ENCODE results near the gene GTPBP1.
A peak's percentile ranks its signal among the peaks of the same experiment; 100 is the strongest.

GTPBP1 gene

DNA sequence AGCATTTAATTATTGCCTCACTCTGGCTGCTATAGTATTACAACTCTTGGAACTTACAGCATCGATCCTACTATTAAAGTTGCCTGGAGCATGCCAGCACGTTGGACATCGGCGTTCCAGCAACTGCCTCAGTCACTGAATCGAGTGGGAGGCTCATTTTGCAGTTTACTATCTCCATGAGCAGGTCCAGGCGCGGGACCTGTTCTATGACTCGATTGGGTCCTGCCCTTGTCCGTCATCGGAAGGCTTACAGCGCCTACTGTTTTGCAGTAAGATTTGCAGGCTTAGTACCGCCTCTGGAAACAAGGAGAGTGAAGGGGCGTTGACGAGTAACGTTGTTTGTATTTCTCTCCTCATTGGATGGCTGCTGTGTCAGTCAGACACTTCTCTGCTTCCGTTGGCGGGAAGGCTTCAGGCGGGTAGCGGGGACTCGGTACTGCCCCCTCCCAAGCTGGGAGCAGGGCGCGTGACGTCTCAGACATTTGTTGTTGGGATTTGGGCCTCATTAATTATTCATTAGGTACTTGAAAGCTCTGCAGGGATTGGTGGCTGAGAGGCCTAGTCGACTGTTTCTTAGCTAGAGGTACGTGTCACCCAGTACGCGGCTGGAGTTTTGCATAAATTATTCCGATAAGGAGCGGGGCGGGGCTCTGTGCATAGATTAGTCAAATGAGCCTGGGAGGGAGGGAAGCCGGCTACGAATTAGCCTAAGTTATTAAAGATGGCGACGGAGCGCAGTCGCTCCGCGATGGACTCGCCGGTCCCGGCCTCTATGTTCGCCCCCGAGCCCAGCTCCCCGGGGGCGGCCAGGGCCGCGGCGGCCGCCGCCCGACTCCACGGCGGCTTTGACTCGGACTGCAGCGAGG lies at the start of gene GTPBP1:
Gene GTPBP1, plus strand, starts transcription at position 710 of the 866 bp plus-strand sequence. Its CDS starts 12 bp downstream, at position 722.
- Mint-ChIP-seq H3K36me3 (no peaks in the 10 kb centered on the region), H3K4me1 (peaks cover 48% of the 10 kb centered on the region), H3K9me3 (no peaks in the 10 kb centered on the region), H3K27ac (peak within 1 kb of the TSS; percentile 80), H3K27me3 (no peaks in the 10 kb centered on the region), H3K4me3 (peak within 1 kb of the TSS; percentile 91)
- peak; percentile 89 for ATAC-seq

DNA sequence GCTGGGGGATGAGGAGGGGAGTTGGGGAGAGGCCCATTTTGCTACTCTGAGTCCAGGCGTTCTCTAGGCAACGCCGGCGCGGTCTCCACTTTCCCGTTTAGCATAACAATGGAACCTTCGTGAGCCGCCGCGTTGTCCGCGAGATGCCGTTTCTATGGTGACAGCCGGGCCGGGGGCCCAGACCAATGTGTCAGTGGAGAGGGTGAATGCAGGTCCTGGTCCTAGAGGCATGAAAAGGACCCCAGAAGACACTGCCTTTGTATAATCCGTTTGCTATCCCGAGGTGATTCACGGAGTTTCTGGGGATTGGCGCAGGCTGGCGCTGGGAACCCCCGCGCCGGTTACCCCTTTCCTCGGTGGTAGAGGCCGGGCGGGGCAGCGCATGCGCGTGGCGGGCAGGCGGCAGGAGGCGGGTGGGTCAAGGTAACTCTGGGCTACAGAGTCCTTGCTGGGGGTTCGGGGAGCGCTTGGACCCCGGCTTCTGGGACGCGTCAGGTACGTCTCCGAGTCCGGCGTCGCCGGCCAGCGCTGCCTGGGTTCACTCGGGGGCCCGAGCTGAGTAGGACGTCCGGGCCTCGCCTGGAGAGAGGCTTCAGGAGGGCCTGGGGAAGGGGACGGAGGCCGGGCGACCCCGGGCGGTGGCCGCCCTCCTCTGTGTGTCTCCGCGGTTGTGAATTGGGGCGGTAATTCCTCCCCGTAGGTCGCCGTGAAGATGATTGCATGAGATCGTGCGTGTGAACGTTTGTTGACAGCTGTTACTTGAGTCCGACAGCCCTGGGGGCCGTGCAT lies 49.3 kb upstream of the GTPBP1 start, which contains the start of the genes CBY1 and FAM227A:
Gene CBY1, plus strand, starts transcription at position 383 of the 789 bp plus-strand sequence. CDS start 11,417 bp downstream, outside the sequence.
Gene FAM227A, minus strand, starts transcription at position 137 of the 789 bp plus-strand sequence. CDS start 6,224 bp downstream, outside the sequence.
- Mint-ChIP-seq H3K9me3 (no peaks in the 10 kb centered on the region), H3K4me3 (peak within 1 kb of the TSS; percentile 90), H3K36me3 (no peaks in the 10 kb centered on the region), H3K27me3 (no peaks in the 10 kb centered on the region), H3K27ac (peak within 1 kb of the TSS; percentile 96), H3K4me1 (peaks cover 6% of the 10 kb centered on the region)
- ATAC-seq, result peak; percentile 94

DNA sequence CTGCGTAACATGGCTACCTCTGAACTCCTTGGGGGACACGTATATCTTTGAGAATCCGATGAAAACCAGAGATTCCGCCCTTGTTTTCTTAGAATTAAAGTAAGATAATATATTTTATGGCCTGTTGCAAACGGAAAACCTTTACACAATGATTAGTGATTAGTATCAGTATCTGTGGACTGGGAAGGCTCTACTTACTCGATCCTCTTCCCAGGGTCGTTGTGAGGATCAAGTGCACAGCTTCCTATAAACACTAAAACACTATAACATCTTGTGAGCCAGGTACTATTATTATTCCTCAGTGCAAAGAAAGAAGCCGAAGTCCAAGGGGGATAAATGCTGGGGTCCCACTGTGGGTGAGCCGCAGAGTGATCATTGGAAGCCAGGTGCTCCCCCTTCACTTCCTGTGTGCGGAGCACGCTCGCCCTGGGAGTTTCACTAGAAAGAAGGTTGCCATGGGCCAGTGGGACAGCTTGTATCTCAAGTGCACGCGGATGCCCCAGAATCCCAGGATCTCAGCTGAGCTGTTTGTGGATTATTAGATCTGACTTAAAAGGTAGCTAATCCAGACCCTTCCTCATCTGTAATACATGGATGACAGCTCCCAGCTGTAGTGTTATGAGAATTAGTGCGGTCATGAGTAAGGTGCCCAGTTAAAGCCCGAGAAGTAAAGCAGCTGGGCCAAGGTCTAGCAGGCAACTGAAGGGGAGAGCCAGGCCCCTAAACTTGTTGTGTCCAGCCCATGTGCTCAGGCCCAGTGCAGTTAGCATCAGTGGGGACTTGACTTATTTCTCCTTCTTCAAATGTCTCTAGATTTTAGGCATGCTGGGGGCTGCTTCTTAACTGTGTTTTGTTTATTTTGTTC lies 48.5 kb upstream of the GTPBP1 start:
- H3K4me3 Mint-ChIP-seq, result peak overlapping the region; percentile 90
- H3K36me3 Mint-ChIP-seq, result no peaks in the 10 kb centered on the region
- no peaks in the 10 kb centered on the region for H3K27me3 Mint-ChIP-seq
- no peak for ATAC-seq
- peak overlapping the region; percentile 96 for H3K27ac Mint-ChIP-seq
- H3K4me1 Mint-ChIP-seq, result peaks cover 6% of the 10 kb centered on the region
- no peaks in the 10 kb centered on the region for H3K9me3 Mint-ChIP-seq

DNA sequence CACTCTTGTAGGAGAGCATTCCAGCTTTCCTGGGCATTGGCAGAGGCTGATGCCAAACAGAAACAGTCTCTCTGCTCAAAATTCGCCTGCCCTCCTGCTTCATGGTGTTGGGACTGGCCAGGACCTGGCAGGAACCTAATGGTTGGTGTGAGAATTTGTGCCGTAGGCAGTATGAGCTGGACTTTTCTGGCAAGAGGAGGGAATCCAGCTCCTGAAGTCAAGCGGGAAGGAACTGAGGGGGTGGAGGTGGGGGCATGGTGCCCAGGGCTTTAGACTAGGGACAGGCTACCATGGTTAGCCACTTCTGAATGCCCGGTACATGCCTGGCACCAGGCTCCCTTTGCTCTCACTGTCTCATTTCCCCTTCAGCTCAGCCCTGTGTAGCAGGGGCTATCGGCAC lies 30.9 kb upstream of the GTPBP1 start:
- Mint-ChIP-seq H3K27ac (no peak overlapping the region), H3K9me3 (no peaks in the 10 kb centered on the region), H3K27me3 (no peaks in the 10 kb centered on the region), H3K4me1 (no peaks in the 10 kb centered on the region), H3K36me3 (peaks cover 26% of the 10 kb centered on the region), H3K4me3 (no peak overlapping the region)
- no peak for ATAC-seq

DNA sequence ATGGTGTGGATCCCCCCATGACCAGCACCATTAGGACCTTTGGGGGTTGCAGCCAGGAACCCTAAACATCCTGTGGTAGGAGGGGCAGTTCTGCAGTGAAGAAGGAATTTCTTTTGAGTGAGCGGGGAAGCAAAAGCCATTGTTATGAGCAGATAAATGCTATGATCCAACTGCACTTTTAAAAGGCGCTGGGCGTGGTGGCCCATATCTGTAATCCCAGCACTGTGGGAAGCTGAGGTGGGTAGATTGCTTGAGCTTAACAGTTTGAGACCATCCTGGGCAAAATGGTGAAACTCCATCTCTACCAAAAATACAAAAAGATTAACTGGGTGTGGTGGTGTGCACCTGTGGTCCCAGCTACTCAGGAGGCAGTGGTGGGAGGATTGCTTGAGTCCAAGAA lies 29.9 kb upstream of the GTPBP1 start:
- Mint-ChIP-seq H3K36me3 (peaks cover 23% of the 10 kb centered on the region), H3K4me3 (no peak overlapping the region), H3K27ac (no peak overlapping the region), H3K27me3 (no peaks in the 10 kb centered on the region), H3K9me3 (no peaks in the 10 kb centered on the region), H3K4me1 (no peaks in the 10 kb centered on the region)
- ATAC-seq, result no peak

DNA sequence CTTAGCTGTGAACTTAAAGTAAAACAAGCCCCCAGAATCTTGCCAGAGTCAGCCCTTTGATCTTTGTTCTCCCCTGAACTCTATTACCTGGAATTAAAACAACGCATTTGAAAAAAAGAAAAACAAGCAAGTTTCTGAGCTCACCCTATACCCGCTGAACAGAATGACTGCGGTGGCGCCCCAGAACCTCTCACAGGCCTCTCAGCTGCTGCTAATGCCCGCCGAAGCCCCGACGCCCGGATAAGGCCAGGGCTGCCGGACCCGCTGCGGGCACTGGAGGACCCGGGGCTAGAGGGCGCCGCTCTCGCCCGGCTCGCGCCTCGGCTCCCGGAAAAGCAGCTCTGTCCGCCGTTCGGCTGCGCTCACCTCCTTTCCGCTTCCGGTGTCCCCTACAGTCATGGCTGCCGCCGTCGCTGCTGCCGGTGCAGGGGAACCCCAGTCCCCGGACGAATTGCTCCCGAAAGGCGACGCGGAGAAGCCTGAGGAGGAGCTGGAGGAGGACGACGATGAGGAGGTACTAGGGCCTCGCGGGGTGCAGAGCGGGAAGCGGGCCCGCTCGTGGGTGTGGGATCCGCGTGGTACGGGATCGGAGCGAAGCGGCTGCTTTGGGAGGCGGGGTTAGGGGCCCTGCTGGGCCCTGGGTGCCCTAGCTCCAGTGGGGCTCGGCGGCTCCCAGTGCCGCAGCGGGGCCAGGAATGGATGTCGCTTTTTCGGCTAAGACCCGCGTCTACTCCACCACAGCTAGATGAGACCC lies 24.0 kb upstream of the GTPBP1 start, which contains the start of gene TOMM22:
Gene TOMM22, plus strand, starts transcription at position 376 of the 754 bp plus-strand sequence. Its CDS starts 22 bp downstream, at position 398.
- Mint-ChIP-seq H3K36me3 (peaks cover 17% of the 10 kb centered on the region), H3K27me3 (no peaks in the 10 kb centered on the region), H3K4me1 (peaks cover 23% of the 10 kb centered on the region), H3K4me3 (peak within 1 kb of the TSS; percentile 93), H3K9me3 (no peaks in the 10 kb centered on the region), H3K27ac (peak within 1 kb of the TSS; percentile 91)
- peak; percentile 99 for ATAC-seq

DNA sequence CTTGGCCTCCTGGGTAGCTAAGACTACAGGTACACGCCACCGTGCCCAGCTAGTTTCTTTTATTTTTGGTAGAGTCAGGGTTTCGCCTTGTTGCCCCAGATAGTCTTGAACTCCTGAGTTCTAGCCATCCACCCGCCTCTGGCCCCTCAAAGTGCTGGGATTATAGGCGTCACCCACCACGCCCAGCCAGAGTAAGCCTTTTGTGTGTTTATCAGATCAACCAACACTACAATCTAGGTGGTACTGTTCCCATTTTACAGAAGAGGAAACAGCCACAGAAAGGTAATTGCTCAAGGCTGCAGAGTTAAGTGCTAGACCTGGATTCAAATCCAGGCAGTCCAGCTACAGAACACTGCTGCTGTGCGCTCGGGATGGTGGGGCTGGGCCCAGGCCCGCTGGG lies 20.8 kb upstream of the GTPBP1 start:
- H3K27me3 Mint-ChIP-seq, result no peaks in the 10 kb centered on the region
- peaks cover 40% of the 10 kb centered on the region for H3K36me3 Mint-ChIP-seq
- no peak overlapping the region for H3K27ac Mint-ChIP-seq
- H3K4me3 Mint-ChIP-seq, result no peak overlapping the region
- no peaks in the 10 kb centered on the region for H3K9me3 Mint-ChIP-seq
- peaks cover 23% of the 10 kb centered on the region for H3K4me1 Mint-ChIP-seq
- ATAC-seq, result no peak

DNA sequence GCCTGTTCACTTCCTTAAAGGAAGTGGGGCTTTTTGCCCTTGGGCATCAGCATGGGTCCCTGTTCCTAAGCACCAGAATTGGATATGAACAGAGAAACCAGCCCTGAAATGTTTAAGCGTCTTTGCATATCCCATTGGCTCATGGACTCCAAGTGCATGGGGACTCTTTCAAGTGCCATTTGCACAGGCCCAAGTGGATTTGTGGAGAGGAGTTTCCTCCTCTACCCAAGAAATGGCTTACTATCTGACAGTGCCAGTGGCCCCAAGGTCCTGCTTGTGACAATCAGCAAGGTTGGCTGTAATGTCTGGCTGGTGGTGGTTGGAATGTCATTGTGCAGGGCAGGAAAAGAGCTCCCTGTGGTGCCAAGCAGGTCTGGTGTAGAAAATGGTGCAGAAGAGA lies 20.0 kb upstream of the GTPBP1 start:
- no peak overlapping the region for H3K27ac Mint-ChIP-seq
- peaks cover 42% of the 10 kb centered on the region for H3K36me3 Mint-ChIP-seq

DNA sequence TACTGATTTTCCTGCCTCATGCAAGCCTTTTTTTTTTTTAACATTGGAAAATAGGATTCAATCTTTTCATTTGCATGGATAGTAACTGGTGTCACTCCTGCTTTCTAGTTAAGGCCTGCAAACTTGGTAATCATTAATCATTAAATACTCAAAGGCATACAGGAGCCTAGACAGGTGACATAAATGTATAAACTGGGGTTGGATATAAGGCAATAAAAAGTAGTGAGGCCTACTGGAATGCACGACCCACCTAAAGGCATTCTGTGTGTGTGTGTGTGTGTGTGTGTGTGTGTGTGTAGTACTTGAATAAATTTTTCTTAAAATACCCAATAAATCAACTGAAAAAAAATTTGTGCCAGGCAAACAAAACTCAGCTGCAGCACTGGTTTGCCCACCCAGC lies 16.1 kb upstream of the GTPBP1 start:
- Mint-ChIP-seq H3K9me3 (no peaks in the 10 kb centered on the region), H3K27me3 (no peaks in the 10 kb centered on the region), H3K27ac (no peak overlapping the region), H3K4me3 (no peak overlapping the region), H3K36me3 (peaks cover 51% of the 10 kb centered on the region), H3K4me1 (peaks cover 25% of the 10 kb centered on the region)
- ATAC-seq, result no peak

More for the DNA sequence above, 20.0 kb upstream of the GTPBP1 start:
- no peaks in the 10 kb centered on the region for H3K27me3 Mint-ChIP-seq
- H3K4me3 Mint-ChIP-seq, result no peak overlapping the region
- peaks cover 23% of the 10 kb centered on the region for H3K4me1 Mint-ChIP-seq
- H3K9me3 Mint-ChIP-seq, result no peaks in the 10 kb centered on the region
- no peak for ATAC-seq

DNA sequence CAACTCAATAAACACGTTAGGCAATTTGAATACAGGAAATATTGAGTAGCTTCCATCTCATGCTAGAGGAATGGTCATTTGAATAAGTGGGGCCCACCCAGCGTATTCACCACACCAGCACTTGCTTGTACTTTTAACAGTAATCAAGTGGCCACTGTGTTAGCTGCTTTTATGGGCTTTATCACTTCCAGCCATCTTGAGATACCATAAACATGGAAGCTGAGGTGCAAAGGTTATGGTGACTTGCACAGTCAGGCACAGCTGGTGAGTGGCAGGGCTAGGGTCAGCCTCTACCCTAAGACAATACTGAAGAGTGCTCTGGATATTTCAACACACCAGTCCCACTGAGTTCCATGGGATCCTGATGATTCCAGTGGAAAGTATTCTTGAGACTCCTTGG lies 11.7 kb upstream of the GTPBP1 start:
- H3K9me3 Mint-ChIP-seq, result no peaks in the 10 kb centered on the region
- no peak for ATAC-seq
- no peak overlapping the region for H3K27ac Mint-ChIP-seq
- no peak overlapping the region for H3K4me3 Mint-ChIP-seq
- no peaks in the 10 kb centered on the region for H3K27me3 Mint-ChIP-seq
- peaks cover 62% of the 10 kb centered on the region for H3K4me1 Mint-ChIP-seq
- peaks cover 50% of the 10 kb centered on the region for H3K36me3 Mint-ChIP-seq

DNA sequence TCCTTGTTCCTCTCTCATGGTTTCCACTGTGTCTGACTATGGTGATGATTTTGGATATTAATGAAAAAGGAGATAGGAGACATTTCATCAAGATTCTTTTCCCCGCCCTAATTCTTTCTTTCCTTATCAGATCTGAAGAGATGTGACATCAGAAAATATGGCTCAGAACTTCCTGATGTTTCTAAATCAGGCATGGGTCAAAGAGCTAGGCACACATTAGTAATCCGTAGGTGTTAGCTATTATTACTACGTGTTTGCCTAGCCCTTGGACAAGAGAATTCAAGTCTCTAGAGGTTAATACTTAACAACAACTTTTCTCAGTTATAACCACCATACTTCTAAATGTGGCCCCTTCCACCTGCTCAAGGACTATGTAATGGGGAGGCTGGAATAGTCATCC lies 10.8 kb upstream of the GTPBP1 start:
- Mint-ChIP-seq H3K4me1 (peaks cover 70% of the 10 kb centered on the region), H3K27ac (peak overlapping the region; percentile 15), H3K36me3 (peaks cover 41% of the 10 kb centered on the region), H3K4me3 (no peak overlapping the region), H3K9me3 (no peaks in the 10 kb centered on the region), H3K27me3 (no peaks in the 10 kb centered on the region)
- no peak for ATAC-seq

DNA sequence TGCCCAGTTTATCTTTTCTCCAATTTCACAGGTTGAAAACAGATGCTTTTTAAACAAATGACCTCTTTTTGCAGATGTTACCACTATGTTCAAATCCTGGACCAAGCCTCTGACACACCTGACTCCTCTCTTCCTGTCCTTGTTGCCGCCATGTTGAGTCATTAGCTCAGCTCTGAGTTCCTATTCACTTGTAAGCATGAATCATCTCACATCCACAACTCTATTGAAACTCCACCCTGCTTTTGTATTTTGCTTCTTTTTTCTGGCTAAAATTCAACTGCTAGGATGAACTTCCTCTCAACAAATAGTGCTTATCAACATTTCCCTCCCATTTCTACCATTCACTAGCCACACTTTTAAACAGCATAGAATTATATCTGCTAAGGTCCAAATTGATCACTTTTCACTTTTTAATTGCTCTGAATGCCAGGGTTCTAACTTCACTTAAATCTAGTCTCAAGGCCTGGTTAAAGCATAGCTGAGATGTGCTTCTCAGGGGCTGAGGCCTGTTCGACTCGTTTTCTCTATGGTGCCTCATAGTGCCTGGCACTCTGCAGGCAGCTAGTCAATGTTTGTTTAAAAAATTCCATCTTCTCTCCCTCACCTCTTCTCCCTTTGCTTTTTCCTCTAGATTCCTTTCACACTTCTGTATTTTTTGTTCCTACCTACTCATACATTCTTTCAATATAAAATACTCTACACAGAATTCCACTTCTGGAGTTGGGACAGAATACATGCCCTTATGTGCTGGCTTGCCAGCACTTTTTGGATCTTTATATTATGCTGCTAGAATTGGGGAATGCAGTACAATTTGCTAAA lies 8.9 kb upstream of the GTPBP1 start:
- Mint-ChIP-seq H3K4me1 (peaks cover 74% of the 10 kb centered on the region), H3K9me3 (no peaks in the 10 kb centered on the region), H3K27ac (peak overlapping the region; percentile 46), H3K4me3 (peak overlapping the region; percentile 57), H3K27me3 (no peaks in the 10 kb centered on the region), H3K36me3 (peaks cover 33% of the 10 kb centered on the region)
- ATAC-seq, result no peak

DNA sequence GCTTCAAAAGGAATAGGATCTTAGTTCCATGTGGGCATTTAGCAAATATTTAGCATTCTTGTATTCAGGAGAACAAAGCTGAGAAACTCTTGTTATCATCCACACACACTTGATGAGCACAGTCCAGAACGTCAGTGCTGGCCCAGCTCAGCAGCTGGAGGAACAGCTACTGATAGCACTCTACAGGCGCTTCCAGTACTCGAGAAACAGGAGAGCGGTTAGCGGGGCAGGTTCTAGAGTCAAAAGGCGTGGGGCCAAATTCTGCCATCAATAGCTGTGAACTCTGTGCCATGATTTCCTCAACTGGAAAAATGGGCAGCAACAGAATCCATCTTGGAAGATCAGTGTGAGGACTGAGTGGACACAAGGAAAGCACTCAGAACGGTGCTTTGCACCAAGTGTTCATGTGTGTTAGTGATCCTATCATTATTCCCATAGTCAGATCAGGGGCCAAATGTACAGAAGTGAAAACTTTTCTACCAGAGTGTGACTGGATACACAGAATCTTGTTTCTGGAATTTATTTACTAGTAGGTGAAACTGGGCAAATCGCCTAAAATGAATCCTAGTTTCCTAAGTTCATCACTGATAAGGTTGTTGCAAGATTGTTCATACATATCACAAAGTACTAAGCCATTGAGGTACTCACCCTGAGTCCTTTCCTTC lies 8.2 kb upstream of the GTPBP1 start:
- H3K9me3 Mint-ChIP-seq, result no peaks in the 10 kb centered on the region
- H3K27me3 Mint-ChIP-seq, result no peaks in the 10 kb centered on the region
- peak overlapping the region; percentile 57 for H3K4me3 Mint-ChIP-seq
- peaks cover 74% of the 10 kb centered on the region for H3K4me1 Mint-ChIP-seq
- peaks cover 33% of the 10 kb centered on the region for H3K36me3 Mint-ChIP-seq
- no peak for ATAC-seq
- H3K27ac Mint-ChIP-seq, result peak overlapping the region; percentile 46

Data from stimulated activated memory B cell treated with anti-CD40 and anti-IgM and Interleukin-4, amounts not matched to agents 10 μg/mL and 1 μg/mL and 100 μg/mL, for 72 hours (primary cell).